K562 (cell line): ENCODE data around the gene NPEPL1. TPM values are rescaled to one million over a fixed set of nuclear protein-coding genes. Genes with fewer than 3 reads are reported as not detected.

Experiments used
- ATAC-seq: fragments of 200-7000 bp; cut with Tn5 transposase; 3 replicates; pipeline ENCODE4 v1.9.1; 2020; ENCODE audit warnings: moderate library complexity
- BruUV-seq: library from RNA; stranded (reverse); fragments of 400-500 nt; replicated peaks from 2 replicates; lab custom pipeline; 2021; lab: Mats Ljungman, UMichigan
- CTCF ChIA-PET: fragments of 300-600 bp; formaldehyde crosslinking; extraction: SDS; loops from one replicate; lab custom pipeline; 2021; ENCODE audit warnings: low intra/inter-chr PET ratio; lab: Yijun Ruan, JAX
- POLR2A ChIA-PET: fragments of 300-600, 350-650 bp; sonication (Branson Sonifier 250); formaldehyde crosslinking; extraction: SDS; loops from one replicate; lab custom pipeline; 2021; ENCODE audit warnings: antibody characterized with exemption, inconsistent platforms; lab: Yijun Ruan, JAX
- DNase-seq, 4 experiments: peaks; one replicate each; pipeline versions ENCODE4 v3.0.0 to v3.0.0-alpha.2; 2011 to 2018; ENCODE audit warnings: low spot score in 3 of 4, mixed read lengths in 3 of 4; ENCODE audit errors: extremely low read depth in 1 of 4
- FAIRE-seq: peaks from 2 replicates; lab custom pipeline; 2011; peaks lifted over from hg19 to GRCh38; lab: Jason Lieb, UNC
- H2AFZ ChIP-seq: 2 replicates; pipeline ENCODE4 v1.6.0; 2011; ENCODE audit warnings: low read depth, low read length, control low read depth, inconsistent platforms
- H3K27ac ChIP-seq: fragments of 200-600 bp; 3 replicates; pipeline ENCODE4 v1.8.0; 2011; ENCODE audit warnings: low read depth, mild to moderate bottlenecking, control low read depth, inconsistent platforms, low read length, moderate library complexity, mixed read lengths; ENCODE audit errors: extremely low read depth
- H3K27me3 ChIP-seq, 2 experiments: fragments of 300-600 bp in 1 of 2; 2 replicates in 1 of 2; 3 replicates in 1 of 2; pipeline versions ENCODE4 v1.6.0 to v1.8.0; 2011; ENCODE audit warnings: inconsistent platforms in 2 of 2, low read length in 2 of 2, mild to moderate bottlenecking in 1 of 2, mixed read lengths in 1 of 2, moderate library complexity in 1 of 2; ENCODE audit not compliant: control insufficient read depth in 2 of 2, insufficient read depth in 2 of 2
- H3K36me3 ChIP-seq: fragments of 300-600 bp; 3 replicates; pipeline ENCODE4 v1.8.0; 2011; ENCODE audit warnings: mild to moderate bottlenecking, low read length, inconsistent platforms; ENCODE audit not compliant: control insufficient read depth, insufficient read depth
- H3K4me1 ChIP-seq, 2 experiments: fragments of 200-600 bp in 1 of 2; replicated peaks in 1 of 2; 2 replicates in 1 of 2; 3 replicates in 1 of 2; pipeline versions ENCODE4 v1.5.1 to v1.8.0; 2011; ENCODE audit warnings: inconsistent platforms in 2 of 2, low read length in 2 of 2, mild to moderate bottlenecking in 1 of 2, mixed read lengths in 1 of 2, moderate library complexity in 1 of 2; ENCODE audit not compliant: control insufficient read depth in 2 of 2, insufficient read depth in 2 of 2
- H3K4me2 ChIP-seq: 2 replicates; pipeline ENCODE4 v1.6.1; 2011; ENCODE audit warnings: low read length, control low read depth, inconsistent platforms, mixed read lengths; ENCODE audit not compliant: insufficient read depth
- H3K4me3 ChIP-seq: fragments of 200-600 bp; sonication (generic), shearing (Covaris generic); 2 replicates; pipeline ENCODE4 v1.5.1; 2016; ENCODE audit warnings: control low read depth, inconsistent platforms
- H3K79me2 ChIP-seq: fragments of 200-600 bp; 3 replicates; pipeline ENCODE4 v1.8.0; 2011; ENCODE audit warnings: low read length, inconsistent platforms; ENCODE audit not compliant: control insufficient read depth, insufficient read depth
- H3K9ac ChIP-seq, 2 experiments: 2 replicates each; pipeline versions ENCODE4 v1.6.0 to v1.6.1; 2011; ENCODE audit warnings: low read depth in 2 of 2, low read length in 2 of 2, control low read depth in 1 of 2, inconsistent platforms in 1 of 2, mild to moderate bottlenecking in 1 of 2, mixed read lengths in 1 of 2; ENCODE audit not compliant: insufficient read depth in 1 of 2
- H3K9me1 ChIP-seq: one replicate; pipeline ENCODE4 v1.6.0; 2011; ENCODE audit warnings: inconsistent platforms, mild to moderate bottlenecking, low read length, moderate library complexity; ENCODE audit not compliant: control insufficient read depth, insufficient read depth
- H3K9me3 ChIP-seq: replicated peaks from 2 replicates; pipeline ENCODE4 v1.5.1; 2011; ENCODE audit warnings: low read depth, low read length, inconsistent platforms; ENCODE audit not compliant: control insufficient read depth, insufficient read depth
- H4K20me1 ChIP-seq: replicated peaks from 2 replicates; pipeline ENCODE4 v1.6.1; 2011; ENCODE audit warnings: low read length, inconsistent platforms, mixed read lengths; ENCODE audit not compliant: control insufficient read depth, insufficient read depth
- COPS2 ChIP-seq: fragments of 450-650 bp; conservative IDR thresholded peaks from 2 replicates; pipeline ENCODE4 v1.6.1; 2016; ENCODE audit warnings: mild to moderate bottlenecking, moderate library complexity
- CREB3 ChIP-seq: fragments of 450-650 bp; conservative IDR thresholded peaks from 2 replicates; pipeline ENCODE4 v1.6.1; 2016; ENCODE audit warnings: missing genetic modification characterization, low read depth, mild to moderate bottlenecking, missing compliant biosample characterization, moderate library complexity
- CREBBP ChIP-seq: IDR thresholded peaks from one replicate; pipeline ENCODE4 v1.6.1; 2012; ENCODE audit warnings: low read depth, mild to moderate bottlenecking, control low read depth, inconsistent platforms, low read length
- MLX ChIP-seq, 2 experiments: fragments of 450-650 bp in 1 of 2; sonication (generic) in 1 of 2; formaldehyde crosslinking; conservative IDR thresholded peaks; 2 replicates each; pipeline versions ENCODE4 v1.4.0 to v1.8.1; 2020 to 2022; ENCODE audit warnings: mild to moderate bottlenecking in 1 of 2, missing genetic modification reagents in 1 of 2
- MNT ChIP-seq, 2 experiments: fragments of 450-650 bp; conservative IDR thresholded peaks; 2 replicates each; pipeline ENCODE4 v1.6.1; 2017; ENCODE audit warnings: mild to moderate bottlenecking in 2 of 2, moderate library complexity in 2 of 2
- SETDB1 ChIP-seq: IDR thresholded peaks from one replicate; pipeline ENCODE4 v1.6.1; 2012; ENCODE audit warnings: low read length, control low read depth, inconsistent platforms
- SRF ChIP-seq, 2 experiments: fragments of 250-450, 450-650 bp in 1 of 2; sonication (Bioruptor Pico) in 1 of 2; sonication (generic) in 1 of 2; formaldehyde crosslinking; IDR thresholded peaks; 2 replicates each; pipeline versions ENCODE4 v1.5.0 to v1.5.1; 2020 to 2022; ENCODE audit warnings: mild to moderate bottlenecking in 1 of 2, missing genetic modification reagents in 1 of 2
- TAF7 ChIP-seq: fragments of 450-650 bp; IDR thresholded peaks from 2 replicates; pipeline ENCODE4 v1.6.1; 2016; ENCODE audit warnings: missing genetic modification characterization, missing compliant biosample characterization
- ZFP1 ChIP-seq: fragments of 450-650 bp; formaldehyde crosslinking; IDR thresholded peaks from 2 replicates; pipeline ENCODE4 v1.4.0; 2020; ENCODE audit warnings: mild to moderate bottlenecking, mixed read lengths
- ZNF143 ChIP-seq: sonication (generic); formaldehyde crosslinking; IDR thresholded peaks from 2 replicates; pipeline ENCODE4 v1.9.0; 2022; ENCODE audit warnings: mild to moderate bottlenecking, missing genetic modification reagents
- ZNF511 ChIP-seq: sonication (generic); formaldehyde crosslinking; IDR thresholded peaks from 2 replicates; pipeline ENCODE4 v1.8.0; 2022; ENCODE audit warnings: mild to moderate bottlenecking, missing genetic modification reagents
- ZNF77 ChIP-seq: fragments of 250-450 bp; sonication (Bioruptor Pico); IDR thresholded peaks from 2 replicates; pipeline ENCODE4 v1.5.0; 2020
- WGBS: fragments of 100-300 bp; shearing (Covaris generic); methylation state at CpG from one replicate; pipeline ENCODE4 v1.1.6; 2016; ENCODE audit warnings: low coverage, mixed read lengths; ENCODE audit not compliant: insufficient coverage; ENCODE audit errors: missing lambda C conversion rate; 5-methylcytosine and 5-hydroxymethylcytosine counted together
- in situ Hi-C: fragments of 300-500 bp; cut with MboI; formaldehyde crosslinking; loops from 4 replicates; pipeline ENCODE4 v1.15.0; 2018; ENCODE audit warnings: inconsistent platforms, mixed read lengths
- intact Hi-C: fragments of 100-400 bp; cut with micrococcal nuclease; formaldehyde crosslinking; loops from 2 replicates; pipeline ENCODE4 v1.14.2; 2022
- polyA plus RNA-seq, 8 experiments: library from polyadenylated mRNA; depleted of rRNA in 4 of 8; stranded (reverse) in 5 of 8; unstranded in 3 of 8; fragments of >200 nt; fragmentation: Nextera tagmentation in 2 of 8; fragmentation: Illumina TruSeq in 1 of 8; extraction: Ambion mirVana in 2 of 8; extraction: Trizol in 1 of 8; gene quantifications; 2 replicates each; pipeline versions ENCODE4 v1.2.1 to v1.2.3, GENCODE V29; 2011 to 2014; ENCODE audit warnings: inconsistent platforms in 1 of 8, missing spikeins in 1 of 8
- total RNA-seq, 7 experiments: library from RNA; depleted of rRNA in 6 of 7; stranded (reverse); fragments of >200 nt in 6 of 7; fragmentation: Illumina TruSeq in 2 of 7; extraction: Trizol in 2 of 7; gene quantifications; 2 replicates each; pipeline versions ENCODE4 v1.2.1 to v1.2.3, GENCODE V29; 2011 to 2021; ENCODE audit warnings: low replicate concordance in 1 of 7

NPEPL1 gene
- total and polyA plus RNA-seq, 9 of the 15 experiments (the other 6 are each of a cell fraction or from before 2014, with no cell fraction given), result 0.04 to 5.6 (median 0.94) TPM

- ATAC-seq, result no peak
- intact Hi-C loops, result no loop called here
- no peak for FAIRE-seq
- no peaks in the 10 kb centered on the region for H3K27me3 ChIP-seq
- 56% methylated on average over 6 of the region's 12 CpGs for WGBS
- no peak for DNase-seq
- H3K79me2 ChIP-seq, result peaks cover 19% of the 10 kb centered on the region
- CTCF ChIA-PET, result no interaction called here
- BruUV-seq, result no TSS peak
- H3K4me3 ChIP-seq, result no peak overlapping the region
- no peak overlapping the region for H3K9ac ChIP-seq
- no peaks in the 10 kb centered on the region for H3K36me3 ChIP-seq
- in situ Hi-C loops, result loop anchor here (25.0 kb wide), 1 partner anchor 411 kb away; the partner anchor contains the start of gene ANKRD60
- no peak overlapping the region for H3K27ac ChIP-seq
- H3K9me3 ChIP-seq, result no peaks in the 10 kb centered on the region
- no peak overlapping the region for H2AFZ ChIP-seq
- TF ChIP-seq ZNF77 (CRISPR knock-in tag) (no peak), SETDB1 (no peak), ZNF511 (no peak), CREBBP (no peak), COPS2 (no peak), MLX (CRISPR knock-in tag; conservative IDR thresholded peaks at IDR 0.05) (no peak), ZFP1 (CRISPR knock-in tag) (no peak), MNT (conservative IDR thresholded peaks at IDR 0.05) (no peak), SRF (CRISPR knock-in tag; IDR thresholded peaks at IDR 0.05) (no peak), ZNF143 (CRISPR knock-in tag) (no peak), CREB3 (tag) (no peak), TAF7 (tag) (no peak)
- TF ChIP-seq, all 486 proteins: peak for 0
- no peaks in the 10 kb centered on the region for H3K9me1 ChIP-seq
- no peaks in the 10 kb centered on the region for H4K20me1 ChIP-seq
- H3K4me1 ChIP-seq, result peaks cover 0 to 20% of the 10 kb centered on the region in 2 experiments; a peak in 2 of 5 replicates
- no peak overlapping the region for H3K4me2 ChIP-seq
- POLR2A ChIA-PET, result interaction anchor here (0.5 to 1.1 kb wide), 4 partner anchors 8 to 33 kb away, joined by 3 to 4 read pairs (median 3); no protein-coding TSS in a partner anchor
Observed at GRCh38 chr20:58647796-58648501, 44.7 kb upstream of the NPEPL1 start.
